Keratinocyte (primary cell): Measurements from ENCODE around the gene TMED10. TPM values are rescaled to one million over a fixed set of nuclear protein-coding genes. Genes with fewer than 3 reads are reported as not detected.

Source experiments
- DNase-seq: peaks from one replicate; pipeline ENCODE4 v3.0.0-alpha.2; 2011; ENCODE audit warnings: low read depth, missing footprints, low spot score
- FAIRE-seq: peaks from 2 replicates; lab custom pipeline; 2011; peaks lifted over from hg19 to GRCh38; lab: Jason Lieb, UNC
- H2AFZ ChIP-seq: 2 replicates; pipeline ENCODE4 v1.6.0; 2012; ENCODE audit warnings: low read length, control low read depth, inconsistent platforms; ENCODE audit not compliant: control insufficient read depth
- H3K27ac ChIP-seq: 2 replicates; pipeline ENCODE4 v1.5.1; 2011; ENCODE audit warnings: low read length; ENCODE audit not compliant: control insufficient read depth, insufficient read depth
- H3K27me3 ChIP-seq: 3 replicates; pipeline ENCODE4 v1.6.0; 2011; ENCODE audit warnings: low read length; ENCODE audit not compliant: control insufficient read depth, insufficient read depth; ENCODE audit errors: extremely low read depth
- H3K36me3 ChIP-seq, 2 experiments: 2 replicates in 1 of 2; 3 replicates in 1 of 2; pipeline ENCODE4 v1.5.1; 2011; ENCODE audit warnings: low read length in 2 of 2, mild to moderate bottlenecking in 1 of 2; ENCODE audit not compliant: control insufficient read depth in 2 of 2, insufficient read depth in 2 of 2; ENCODE audit errors: extremely low read depth in 1 of 2
- H3K4me1 ChIP-seq: 3 replicates; pipeline ENCODE4 v1.5.1; 2011; ENCODE audit warnings: low read length; ENCODE audit not compliant: control insufficient read depth, insufficient read depth; ENCODE audit errors: extremely low read depth
- H3K4me2 ChIP-seq: 3 replicates; pipeline ENCODE4 v1.6.0; 2011; ENCODE audit warnings: low read depth, low read length; ENCODE audit not compliant: control insufficient read depth, insufficient read depth; ENCODE audit errors: extremely low read depth
- H3K4me3 ChIP-seq, 3 experiments: fragments of 200-600 bp in 1 of 3; sonication (generic) in 1 of 3; 2 replicates in 2 of 3; 3 replicates in 1 of 3; pipeline ENCODE4 v1.5.1; 2011 to 2016; ENCODE audit warnings: low read length in 3 of 3, mild to moderate bottlenecking in 3 of 3, control low read depth in 2 of 3, inconsistent platforms in 1 of 3, low read depth in 1 of 3, mixed read lengths in 1 of 3, mixed run types in 1 of 3, moderate library complexity in 1 of 3; ENCODE audit not compliant: control insufficient read depth in 2 of 3, insufficient read depth in 2 of 3; ENCODE audit errors: extremely low read depth in 1 of 3
- H3K79me2 ChIP-seq: 2 replicates; pipeline ENCODE4 v1.6.0; 2012; ENCODE audit warnings: low read length; ENCODE audit not compliant: control insufficient read depth, insufficient read depth
- H3K9ac ChIP-seq: 3 replicates; pipeline ENCODE4 v1.6.0; 2011; ENCODE audit warnings: low read length; ENCODE audit not compliant: control insufficient read depth, insufficient read depth; ENCODE audit errors: extremely low read depth
- H3K9me1 ChIP-seq: 3 replicates; pipeline ENCODE4 v1.6.0; 2011; ENCODE audit warnings: low read length; ENCODE audit not compliant: control insufficient read depth, insufficient read depth; ENCODE audit errors: extremely low read depth
- H3K9me3 ChIP-seq: 2 replicates; pipeline ENCODE4 v1.5.1; 2012; ENCODE audit warnings: low read depth, low read length; ENCODE audit not compliant: control insufficient read depth
- H4K20me1 ChIP-seq: 3 replicates; pipeline ENCODE4 v1.6.0; 2011; ENCODE audit warnings: low read length; ENCODE audit not compliant: control insufficient read depth, insufficient read depth; ENCODE audit errors: extremely low read depth
- EZH2 ChIP-seq: IDR thresholded peaks from one replicate; pipeline ENCODE4 v1.6.1; 2012; ENCODE audit warnings: inconsistent platforms, mild to moderate bottlenecking, low read length, moderate library complexity
- dilution Hi-C: fragments of 300-500 bp; cut with MboI; formaldehyde crosslinking; loops from one replicate; pipeline ENCODE4 v1.7.0; 2020; ENCODE audit warnings: low sequenced_read_pairs; ENCODE audit not compliant: extremely low pct_ligation_motif_present
- polyA plus RNA-seq, 5 experiments: library from polyadenylated mRNA; depleted of rRNA in 3 of 5; stranded (reverse) in 3 of 5; stranded (forward) in 1 of 5; unstranded in 1 of 5; fragments of >200 nt; gene quantifications; 1 replicate in 1 of 5; 2 replicates in 3 of 5; 3 replicates in 1 of 5; pipeline versions ENCODE4 v1.2.1 to v1.2.3, GENCODE V29; 2011 to 2012; ENCODE audit warnings: missing spikeins in 2 of 5, low read depth in 1 of 5, low replicate concordance in 1 of 5
- TF ChIP-seq, protein P1 (sequence below), 3 experiments: IDR thresholded peaks in 1 of 3; conservative IDR thresholded peaks in 1 of 3; optimal IDR thresholded peaks in 1 of 3; 2 replicates in 2 of 3; 3 replicates in 1 of 3; pipeline versions ENCODE3 to v1.5.1; 2011; ENCODE audit warnings: low read length in 3 of 3, mild to moderate bottlenecking in 3 of 3, moderate library complexity in 2 of 3, control low read depth in 1 of 3, inconsistent platforms in 1 of 3; ENCODE audit not compliant: insufficient read depth in 2 of 3; ENCODE audit errors: extremely low read depth in 1 of 3

Gene TMED10
- polyA plus RNA-seq, 1 donor (not counting 4 experiments of a cell fraction or from before 2014, with no cell fraction given) = 428 TPM

- H3K36me3 ChIP-seq = peaks cover 10 to 13% of the 10 kb centered on the region in 2 experiments
- dilution Hi-C loops = no loop called here
- no peak for TF ChIP-seq EZH2
- H3K4me3 ChIP-seq = no peak overlapping the region
- H3K4me1 ChIP-seq = no peaks in the 10 kb centered on the region
- H4K20me1 ChIP-seq = no peaks in the 10 kb centered on the region
- no peak overlapping the region for H3K27ac ChIP-seq
- DNase-seq (no peak), FAIRE-seq (no peak)
- no peaks in the 10 kb centered on the region for H3K9me3 ChIP-seq
- no peak overlapping the region for H3K9ac ChIP-seq
- H3K79me2 ChIP-seq = no peaks in the 10 kb centered on the region
- H3K27me3 ChIP-seq = no peaks in the 10 kb centered on the region
- H2AFZ ChIP-seq = no peak overlapping the region
- H3K9me1 ChIP-seq = no peaks in the 10 kb centered on the region
- no peak overlapping the region for H3K4me2 ChIP-seq
These were observed 83.7 kb downstream of the TMED10 start for GRCh38 chr14:75092698-75093097.

GRCh38 chr14:75091251-75091650, 85.2 kb downstream of the TMED10 start:
- H3K4me3 ChIP-seq = no peak overlapping the region
- dilution Hi-C loops = no loop called here
- H3K36me3 ChIP-seq = peaks cover 12 to 21% of the 10 kb centered on the region in 2 experiments
- no peak overlapping the region for H3K9ac ChIP-seq
- no peaks in the 10 kb centered on the region for H3K9me3 ChIP-seq
- H3K4me2 ChIP-seq = no peak overlapping the region
- H3K4me1 ChIP-seq = no peaks in the 10 kb centered on the region
- H3K27me3 ChIP-seq = no peaks in the 10 kb centered on the region
- H4K20me1 ChIP-seq = no peaks in the 10 kb centered on the region
- H3K9me1 ChIP-seq = no peaks in the 10 kb centered on the region
- TF ChIP-seq, protein P1, sequence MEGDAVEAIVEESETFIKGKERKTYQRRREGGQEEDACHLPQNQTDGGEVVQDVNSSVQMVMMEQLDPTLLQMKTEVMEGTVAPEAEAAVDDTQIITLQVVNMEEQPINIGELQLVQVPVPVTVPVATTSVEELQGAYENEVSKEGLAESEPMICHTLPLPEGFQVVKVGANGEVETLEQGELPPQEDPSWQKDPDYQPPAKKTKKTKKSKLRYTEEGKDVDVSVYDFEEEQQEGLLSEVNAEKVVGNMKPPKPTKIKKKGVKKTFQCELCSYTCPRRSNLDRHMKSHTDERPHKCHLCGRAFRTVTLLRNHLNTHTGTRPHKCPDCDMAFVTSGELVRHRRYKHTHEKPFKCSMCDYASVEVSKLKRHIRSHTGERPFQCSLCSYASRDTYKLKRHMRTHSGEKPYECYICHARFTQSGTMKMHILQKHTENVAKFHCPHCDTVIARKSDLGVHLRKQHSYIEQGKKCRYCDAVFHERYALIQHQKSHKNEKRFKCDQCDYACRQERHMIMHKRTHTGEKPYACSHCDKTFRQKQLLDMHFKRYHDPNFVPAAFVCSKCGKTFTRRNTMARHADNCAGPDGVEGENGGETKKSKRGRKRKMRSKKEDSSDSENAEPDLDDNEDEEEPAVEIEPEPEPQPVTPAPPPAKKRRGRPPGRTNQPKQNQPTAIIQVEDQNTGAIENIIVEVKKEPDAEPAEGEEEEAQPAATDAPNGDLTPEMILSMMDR (optimal IDR thresholded peaks at IDR 0.05 in 1 of 3, IDR thresholded peaks at IDR 0.05 in 1 of 3, conservative IDR thresholded peaks at IDR 0.05 in 1 of 3; ENCODE audit: extremely low read depth in 1 of 3, insufficient read depth in 2 of 3, low read length in 3 of 3) = no peak
- TF ChIP-seq EZH2 = no peak
- H3K79me2 ChIP-seq = no peaks in the 10 kb centered on the region
- H2AFZ ChIP-seq = no peak overlapping the region
- FAIRE-seq (no peak), DNase-seq (no peak)
- H3K27ac ChIP-seq = no peak overlapping the region

DNA sequence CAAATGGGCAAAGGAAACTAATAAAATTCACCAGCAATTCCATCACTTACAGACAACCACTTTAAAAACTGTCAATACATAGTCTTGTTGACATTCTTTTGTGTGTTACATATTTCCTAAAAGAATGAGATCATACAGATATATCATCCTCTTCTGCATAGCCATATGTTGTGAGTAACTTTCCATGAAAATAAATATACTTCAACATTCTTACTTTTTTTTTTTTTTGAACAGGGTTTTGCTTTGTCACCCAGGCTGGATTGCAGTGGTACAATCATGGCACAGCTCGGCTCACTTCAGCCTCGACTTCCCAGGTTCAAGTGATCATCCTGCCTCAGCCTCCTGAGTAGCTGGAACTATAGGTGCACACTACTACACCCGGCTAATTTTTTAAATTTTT, 86.1 kb downstream of the TMED10 start:
- dilution Hi-C loops = no loop called here
- no peaks in the 10 kb centered on the region for H4K20me1 ChIP-seq
- no peak for DNase-seq
- TF ChIP-seq, protein P1 (optimal IDR thresholded peaks at IDR 0.05 in 1 of 3, IDR thresholded peaks at IDR 0.05 in 1 of 3, conservative IDR thresholded peaks at IDR 0.05 in 1 of 3; ENCODE audit: extremely low read depth in 1 of 3, insufficient read depth in 2 of 3, low read length in 3 of 3) = no peak
- TF ChIP-seq EZH2 = no peak
- no peak overlapping the region for H2AFZ ChIP-seq
- no peaks in the 10 kb centered on the region for H3K9me3 ChIP-seq
- no peak overlapping the region for H3K27ac ChIP-seq
- no peak overlapping the region for H3K9ac ChIP-seq
- H3K4me1 ChIP-seq = no peaks in the 10 kb centered on the region
- H3K4me3 ChIP-seq = no peak overlapping the region
- no peaks in the 10 kb centered on the region for H3K27me3 ChIP-seq
- no peak overlapping the region for H3K4me2 ChIP-seq
- no peaks in the 10 kb centered on the region for H3K79me2 ChIP-seq
- no peaks in the 10 kb centered on the region for H3K9me1 ChIP-seq
- peaks cover 8 to 21% of the 10 kb centered on the region in 2 experiments for H3K36me3 ChIP-seq
- no peak for FAIRE-seq
